Upper lobe of left lung (tissue), 4 donors: Measurements from ENCODE around the gene NKX2-1.

ENCODE experiments used
- POLR2A ChIP-seq, 4 donors: fragments of 450-650 bp; IDR thresholded peaks; one replicate each; pipeline ENCODE4 v1.5.1; 2016 to 2017; ENCODE audit warnings: antibody characterized with exemption in 4 of 4, mild to moderate bottlenecking in 2 of 4
- POLR2AphosphoS5 ChIP-seq, 2 donors: sonication (generic); formaldehyde crosslinking; IDR thresholded peaks; one replicate each; pipeline ENCODE4 v1.5.1; 2017; ENCODE audit warnings: antibody characterized with exemption in 2 of 2
- TF ChIP-seq, protein P1 (sequence below), 6 experiments: fragments of 450-650 bp in 4 of 6; fragments of 200-600 bp in 2 of 6; sonication (generic) in 2 of 6; IDR thresholded peaks; one replicate each; pipeline ENCODE4 v1.5.1; 2016 to 2019; ENCODE audit warnings: antibody characterized with exemption in 6 of 6

GRCh38 chr14:36538051-36538450, 18.0 kb upstream of the NKX2-1 start:
- TF ChIP-seq, protein P1, sequence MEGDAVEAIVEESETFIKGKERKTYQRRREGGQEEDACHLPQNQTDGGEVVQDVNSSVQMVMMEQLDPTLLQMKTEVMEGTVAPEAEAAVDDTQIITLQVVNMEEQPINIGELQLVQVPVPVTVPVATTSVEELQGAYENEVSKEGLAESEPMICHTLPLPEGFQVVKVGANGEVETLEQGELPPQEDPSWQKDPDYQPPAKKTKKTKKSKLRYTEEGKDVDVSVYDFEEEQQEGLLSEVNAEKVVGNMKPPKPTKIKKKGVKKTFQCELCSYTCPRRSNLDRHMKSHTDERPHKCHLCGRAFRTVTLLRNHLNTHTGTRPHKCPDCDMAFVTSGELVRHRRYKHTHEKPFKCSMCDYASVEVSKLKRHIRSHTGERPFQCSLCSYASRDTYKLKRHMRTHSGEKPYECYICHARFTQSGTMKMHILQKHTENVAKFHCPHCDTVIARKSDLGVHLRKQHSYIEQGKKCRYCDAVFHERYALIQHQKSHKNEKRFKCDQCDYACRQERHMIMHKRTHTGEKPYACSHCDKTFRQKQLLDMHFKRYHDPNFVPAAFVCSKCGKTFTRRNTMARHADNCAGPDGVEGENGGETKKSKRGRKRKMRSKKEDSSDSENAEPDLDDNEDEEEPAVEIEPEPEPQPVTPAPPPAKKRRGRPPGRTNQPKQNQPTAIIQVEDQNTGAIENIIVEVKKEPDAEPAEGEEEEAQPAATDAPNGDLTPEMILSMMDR (IDR thresholded peaks at IDR 0.05), result no peak
- TF ChIP-seq POLR2A (IDR thresholded peaks at IDR 0.05), result no peak
- no peak for TF ChIP-seq POLR2AphosphoS5 (IDR thresholded peaks at IDR 0.05)
